Caco-2 (cell line): ENCODE results near the gene CLPTM1L. TPM values are rescaled to one million over a fixed set of nuclear protein-coding genes. Genes with fewer than 3 reads are reported as not detected.
A peak's percentile ranks its signal among the peaks of the same experiment; 100 is the strongest.

ENCODE experiments used
- BruUV-seq: library from RNA; stranded (reverse); fragments of 400-500 nt; replicated peaks from 2 replicates; lab custom pipeline; 2021; lab: Mats Ljungman, UMichigan
- CTCF ChIA-PET: fragments of 300-600 bp; sonication (Branson Sonifier 250); formaldehyde crosslinking; loops from one replicate; lab custom pipeline; 2022; ENCODE audit warnings: antibody characterized with exemption; lab: Charles Lee
- POLR2A ChIA-PET: fragments of 300-600 bp; sonication (Branson Sonifier 250); formaldehyde crosslinking; loops from one replicate; lab custom pipeline; 2022; ENCODE audit warnings: antibody characterized with exemption; lab: Charles Lee
- DNase-seq, 2 experiments: peaks; one replicate each; pipeline versions ENCODE4 v3.0.0 to v3.0.0-alpha.2; 2020 to 2022
- H3K27me3 ChIP-seq: replicated peaks from 2 replicates; pipeline ENCODE4 v1.6.0; 2011; ENCODE audit warnings: low read length; ENCODE audit not compliant: control insufficient read depth, insufficient read depth
- H3K36me3 ChIP-seq: 2 replicates; pipeline ENCODE4 v1.5.1; 2011; ENCODE audit warnings: low read length; ENCODE audit not compliant: control insufficient read depth, insufficient read depth
- H3K4me1 ChIP-seq: fragments of 250-450 bp; sonication (Bioruptor Pico); 2 replicates; pipeline ENCODE4 v1.5.1; 2020; ENCODE audit warnings: mild to moderate bottlenecking
- H3K4me3 ChIP-seq: 2 replicates; pipeline ENCODE4 v1.5.1; 2011; ENCODE audit warnings: low read depth, mild to moderate bottlenecking, control low read depth, low read length
- H3K9me3 ChIP-seq: fragments of 250-450 bp; sonication (Bioruptor Pico); 2 replicates; pipeline ENCODE4 v1.5.1; 2020; ENCODE audit warnings: mild to moderate bottlenecking, moderate library complexity
- H3K27ac Mint-ChIP-seq: one replicate; pipeline ENCODE4 v1.8.0; 2022; ENCODE audit warnings: mixed read lengths; ENCODE audit not compliant: unreplicated experiment
- H3K27me3 Mint-ChIP-seq: one replicate; pipeline ENCODE4 v1.8.0; 2022; ENCODE audit warnings: mixed read lengths; ENCODE audit not compliant: insufficient read depth, unreplicated experiment
- H3K36me3 Mint-ChIP-seq: one replicate; pipeline ENCODE4 v1.8.0; 2022; ENCODE audit warnings: mild to moderate bottlenecking, mixed read lengths; ENCODE audit not compliant: insufficient read depth, unreplicated experiment
- H3K4me1 Mint-ChIP-seq: one replicate; pipeline ENCODE4 v1.8.0; 2022; ENCODE audit warnings: low read depth, mixed read lengths; ENCODE audit not compliant: unreplicated experiment
- H3K4me3 Mint-ChIP-seq: one replicate; pipeline ENCODE4 v1.8.0; 2022; ENCODE audit warnings: mild to moderate bottlenecking, moderate library complexity, mixed read lengths; ENCODE audit not compliant: unreplicated experiment
- H3K9me3 Mint-ChIP-seq: one replicate; pipeline ENCODE4 v1.8.0; 2022; ENCODE audit warnings: mixed read lengths; ENCODE audit not compliant: unreplicated experiment
- intact Hi-C: fragments of 100-400 bp; cut with micrococcal nuclease; formaldehyde crosslinking; loops from one replicate; pipeline ENCODE4 v1.10.0; 2022; ENCODE audit not compliant: unreplicated experiment
- total RNA-seq: library from RNA; stranded (reverse); gene quantifications from 2 replicates; pipeline ENCODE4 v1.2.3, GENCODE V29; 2022
- TF ChIP-seq, protein P1 (sequence below), 2 experiments: fragments of 200-600 bp in 1 of 2; IDR thresholded peaks; 1 replicate in 1 of 2; 2 replicates in 1 of 2; pipeline versions ENCODE4 v1.5.1 to v1.8.0; 2011 to 2022; ENCODE audit warnings: antibody characterized with exemption in 1 of 2, control low read depth in 1 of 2, inconsistent platforms in 1 of 2, low read depth in 1 of 2, low read length in 1 of 2, mild to moderate bottlenecking in 1 of 2, moderate library complexity in 1 of 2; ENCODE audit not compliant: insufficient read depth in 1 of 2, severe bottlenecking in 1 of 2, unreplicated experiment in 1 of 2

The CLPTM1L gene
- total RNA-seq, 1 experiment from 2014 or later: 114 TPM

DNA sequence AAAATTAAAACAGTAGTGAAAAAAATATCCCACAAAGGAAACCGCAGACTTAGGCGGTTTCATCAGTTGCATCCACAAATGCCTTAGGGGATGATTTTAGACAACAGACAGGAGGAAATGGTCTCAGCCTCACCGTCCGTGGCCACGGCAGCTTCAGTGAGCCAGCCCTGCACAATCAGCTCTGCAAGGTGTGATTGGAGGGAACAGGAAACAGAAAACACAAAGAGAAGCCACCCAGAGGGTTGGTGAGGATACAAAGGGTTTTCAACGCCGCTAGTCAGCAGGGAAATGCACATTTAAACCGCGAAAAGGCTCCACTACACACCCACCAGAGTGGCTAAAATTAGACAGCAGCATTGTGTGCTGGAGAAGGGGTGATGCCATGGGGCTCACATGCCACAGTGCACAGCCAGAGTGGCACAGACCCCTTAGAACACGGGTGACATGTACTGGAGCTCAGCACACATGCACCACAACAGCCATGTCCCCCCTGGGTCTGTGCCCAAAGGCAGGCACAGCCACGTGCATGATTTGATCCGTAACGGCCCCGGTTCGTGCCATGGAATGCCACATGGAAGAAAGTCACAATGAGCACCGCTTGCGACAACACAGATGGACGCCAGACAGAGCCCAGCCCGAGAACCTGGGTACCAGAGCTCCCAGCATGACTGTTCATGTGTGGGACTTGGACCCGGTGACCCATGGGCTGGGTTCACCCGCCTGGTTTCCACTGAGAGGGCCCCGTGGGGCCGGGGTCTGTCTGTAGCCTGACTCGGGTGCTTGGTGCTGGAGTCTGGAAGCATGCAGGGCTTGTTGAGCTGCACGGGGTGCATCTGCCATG lies 31.7 kb downstream of the CLPTM1L start:
- POLR2A ChIA-PET: no interaction called here
- no peaks in the 10 kb centered on the region; the same call in 1 of the 2 replicates for H3K36me3 ChIP-seq
- Mint-ChIP-seq H3K27ac (no peak overlapping the region), H3K27me3 (no peaks in the 10 kb centered on the region), H3K36me3 (peaks cover 5% of the 10 kb centered on the region), H3K4me1 (peaks cover 16% of the 10 kb centered on the region), H3K4me3 (no peak overlapping the region), H3K9me3 (no peaks in the 10 kb centered on the region)
- H3K4me3 ChIP-seq: no peak overlapping the region
- H3K27me3 ChIP-seq: no peaks in the 10 kb centered on the region
- no peaks in the 10 kb centered on the region; the same call in none of the 2 replicates for H3K9me3 ChIP-seq
- DNase-seq: peak in 1 of 2 experiments; percentile 18
- intact Hi-C loops: no loop called here
- TF ChIP-seq, protein P1, sequence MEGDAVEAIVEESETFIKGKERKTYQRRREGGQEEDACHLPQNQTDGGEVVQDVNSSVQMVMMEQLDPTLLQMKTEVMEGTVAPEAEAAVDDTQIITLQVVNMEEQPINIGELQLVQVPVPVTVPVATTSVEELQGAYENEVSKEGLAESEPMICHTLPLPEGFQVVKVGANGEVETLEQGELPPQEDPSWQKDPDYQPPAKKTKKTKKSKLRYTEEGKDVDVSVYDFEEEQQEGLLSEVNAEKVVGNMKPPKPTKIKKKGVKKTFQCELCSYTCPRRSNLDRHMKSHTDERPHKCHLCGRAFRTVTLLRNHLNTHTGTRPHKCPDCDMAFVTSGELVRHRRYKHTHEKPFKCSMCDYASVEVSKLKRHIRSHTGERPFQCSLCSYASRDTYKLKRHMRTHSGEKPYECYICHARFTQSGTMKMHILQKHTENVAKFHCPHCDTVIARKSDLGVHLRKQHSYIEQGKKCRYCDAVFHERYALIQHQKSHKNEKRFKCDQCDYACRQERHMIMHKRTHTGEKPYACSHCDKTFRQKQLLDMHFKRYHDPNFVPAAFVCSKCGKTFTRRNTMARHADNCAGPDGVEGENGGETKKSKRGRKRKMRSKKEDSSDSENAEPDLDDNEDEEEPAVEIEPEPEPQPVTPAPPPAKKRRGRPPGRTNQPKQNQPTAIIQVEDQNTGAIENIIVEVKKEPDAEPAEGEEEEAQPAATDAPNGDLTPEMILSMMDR (IDR thresholded peaks at IDR 0.05; ENCODE audit: insufficient read depth in 1 of 2, low read depth in 1 of 2, low read length in 1 of 2, severe bottlenecking in 1 of 2, unreplicated experiment in 1 of 2): no peak
- H3K4me1 ChIP-seq: peaks cover 25% of the 10 kb centered on the region
- CTCF ChIA-PET: no interaction called here
- no TSS peak for BruUV-seq

DNA sequence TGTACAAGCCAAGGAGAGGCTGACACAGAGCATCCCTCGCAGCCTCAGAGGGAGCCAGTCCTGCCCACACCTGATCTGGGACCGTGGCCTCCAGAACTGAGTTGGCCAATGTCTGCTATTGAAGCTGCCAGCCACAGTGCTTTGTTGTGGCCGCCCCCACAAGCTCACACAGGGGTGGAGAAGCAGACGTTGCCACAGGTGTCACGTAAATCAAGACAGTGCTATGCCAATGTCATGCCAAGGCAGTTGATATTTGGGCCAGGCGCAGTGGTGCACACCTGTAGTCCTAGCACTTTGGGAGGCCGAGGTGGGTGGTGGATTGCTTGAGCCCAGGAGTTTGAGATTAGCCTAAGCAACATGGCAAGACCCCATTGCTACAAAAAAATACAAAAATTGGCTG lies 32.7 kb downstream of the CLPTM1L start:
- intact Hi-C loops: no loop called here
- Mint-ChIP-seq H3K4me1 (peaks cover 11% of the 10 kb centered on the region), H3K36me3 (no peaks in the 10 kb centered on the region), H3K27ac (no peak overlapping the region), H3K9me3 (no peaks in the 10 kb centered on the region), H3K4me3 (no peak overlapping the region), H3K27me3 (no peaks in the 10 kb centered on the region)
- H3K27me3 ChIP-seq: no peaks in the 10 kb centered on the region
- H3K9me3 ChIP-seq: no peaks in the 10 kb centered on the region; the same call in none of the 2 replicates
- no peak overlapping the region for H3K4me3 ChIP-seq
- POLR2A ChIA-PET: no interaction called here
- H3K36me3 ChIP-seq: no peaks in the 10 kb centered on the region; the same call in 1 of the 2 replicates
- no TSS peak for BruUV-seq
- TF ChIP-seq, protein P1 (IDR thresholded peaks at IDR 0.05; ENCODE audit: insufficient read depth in 1 of 2, low read depth in 1 of 2, low read length in 1 of 2, severe bottlenecking in 1 of 2, unreplicated experiment in 1 of 2): no peak
- CTCF ChIA-PET: no interaction called here
- DNase-seq: no peak
- H3K4me1 ChIP-seq: peaks cover 25% of the 10 kb centered on the region

DNA sequence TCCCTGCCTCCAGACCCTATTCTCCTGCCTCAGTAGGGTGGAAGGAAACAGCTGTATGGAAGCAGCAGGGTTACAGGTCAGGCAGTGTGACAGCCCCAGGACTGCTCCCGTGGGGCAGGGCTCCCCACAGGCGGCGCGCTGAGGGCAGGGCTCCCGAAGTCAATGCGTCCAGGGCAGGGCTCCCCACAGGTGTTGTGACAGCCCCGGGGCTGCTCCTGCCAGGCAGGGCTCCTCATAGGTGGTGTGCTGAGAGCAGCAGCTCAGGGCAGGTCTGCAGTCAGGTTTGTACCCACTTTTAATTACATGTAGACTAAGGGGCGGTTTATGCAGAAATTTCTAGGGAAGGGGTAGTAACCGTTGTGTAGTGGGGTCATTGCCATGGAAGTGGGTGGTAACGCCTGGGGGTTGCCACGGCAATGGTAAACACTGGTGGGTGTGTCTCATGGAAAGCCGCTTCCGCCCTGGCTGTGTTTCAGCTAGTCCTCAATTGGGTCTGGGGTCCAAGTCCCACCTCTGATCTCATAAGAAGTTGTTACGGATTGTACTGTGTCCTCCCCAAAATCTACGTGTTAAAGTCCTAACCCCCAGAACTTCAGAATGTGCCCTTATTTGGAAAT lies 33.4 kb downstream of the CLPTM1L start:
- Histone ChIP-seq H3K4me3 (no peak overlapping the region), H3K36me3 (no peaks in the 10 kb centered on the region; the same call in 1 of the 2 replicates), H3K9me3 (no peaks in the 10 kb centered on the region; the same call in none of the 2 replicates), H3K4me1 (peaks cover 19% of the 10 kb centered on the region), H3K27me3 (no peaks in the 10 kb centered on the region)
- H3K27ac Mint-ChIP-seq: no peak overlapping the region
- TF ChIP-seq, protein P1 (IDR thresholded peaks at IDR 0.05; ENCODE audit: insufficient read depth in 1 of 2, low read depth in 1 of 2, low read length in 1 of 2, severe bottlenecking in 1 of 2, unreplicated experiment in 1 of 2): no peak
- ChIA-PET POLR2A (no interaction called here), CTCF (no interaction called here)
- no peaks in the 10 kb centered on the region for H3K27me3 Mint-ChIP-seq
- H3K9me3 Mint-ChIP-seq: no peaks in the 10 kb centered on the region
- BruUV-seq: no TSS peak
- peaks cover 4% of the 10 kb centered on the region for H3K4me1 Mint-ChIP-seq
- H3K4me3 Mint-ChIP-seq: no peak overlapping the region
- DNase-seq: no peak
- no peaks in the 10 kb centered on the region for H3K36me3 Mint-ChIP-seq
- intact Hi-C loops: no loop called here
